Tibial nerve (tissue), 4 donors: ENCODE data around the gene IP6K1. TPM values are rescaled to one million over a fixed set of nuclear protein-coding genes. Genes with fewer than 3 reads are reported as not detected.
A peak's percentile ranks its signal among the peaks of the same experiment; 100 is the strongest.

Source experiments
- DNase-seq, 2 donors: peaks; one replicate each; pipeline ENCODE4 v3.0.0-alpha.2; 2019; ENCODE audit warnings: low spot score in 2 of 2
- H3K27ac ChIP-seq, 4 donors: fragments of 200-600 bp; sonication (generic) in 3 of 4; one replicate each; pipeline ENCODE4 v1.5.1; 2017 to 2019; ENCODE audit warnings: mild to moderate bottlenecking in 1 of 4
- H3K27me3 ChIP-seq, 2 donors: fragments of 200-600 bp; sonication (generic) in 1 of 2; one replicate each; pipeline versions ENCODE4 v1.5.1 to v1.6.0; 2017 to 2019
- H3K36me3 ChIP-seq, 3 donors: fragments of 200-600 bp; sonication (generic); one replicate each; pipeline ENCODE4 v1.5.1; 2018 to 2019
- H3K4me1 ChIP-seq, 4 donors: fragments of 200-600 bp; sonication (generic) in 3 of 4; one replicate each; pipeline ENCODE4 v1.5.1; 2017 to 2019
- H3K4me3 ChIP-seq, 4 donors: fragments of 200-600 bp; sonication (generic) in 3 of 4; one replicate each; pipeline ENCODE4 v1.5.1; 2017 to 2019; ENCODE audit warnings: mild to moderate bottlenecking in 1 of 4, moderate library complexity in 1 of 4
- H3K9me3 ChIP-seq, 4 donors: fragments of 200-600 bp; sonication (generic) in 3 of 4; one replicate each; pipeline ENCODE4 v1.5.1; 2017 to 2019
- CTCF ChIP-seq, 5 experiments: fragments of 200-600 bp in 3 of 5; fragments of 450-650 bp in 2 of 5; sonication (generic) in 3 of 5; IDR thresholded peaks; one replicate each; pipeline ENCODE4 v1.5.1; 2016 to 2019; ENCODE audit warnings: antibody characterized with exemption in 5 of 5, mild to moderate bottlenecking in 3 of 5, moderate library complexity in 2 of 5
- EP300 ChIP-seq, 2 donors: sonication (generic); formaldehyde crosslinking; IDR thresholded peaks; one replicate each; pipeline ENCODE4 v1.6.1; 2017; ENCODE audit warnings: antibody characterized with exemption in 2 of 2, mild to moderate bottlenecking in 1 of 2
- POLR2A ChIP-seq, 2 donors: fragments of 450-650 bp; IDR thresholded peaks; one replicate each; pipeline ENCODE4 v1.6.1; 2017; ENCODE audit warnings: antibody characterized with exemption in 2 of 2, mild to moderate bottlenecking in 2 of 2, moderate library complexity in 2 of 2
- WGBS, 2 donors: methylation state at CpG; one replicate each; pipeline ENCODE4 v1.1.5; 2018; 5-methylcytosine and 5-hydroxymethylcytosine counted together
- total RNA-seq, 4 donors: library from RNA; depleted of rRNA; stranded (reverse); fragments of >200 nt; gene quantifications; one replicate each; pipeline ENCODE4 v1.1.0, GENCODE V29; 2016

IP6K1 gene
- total RNA-seq, 4 donors from 2014 or later, result 43.2 to 77.5 (median 50.7) TPM

- TF ChIP-seq CTCF (IDR thresholded peaks at IDR 0.05), result no peak
- no peak for TF ChIP-seq POLR2A (IDR thresholded peaks at IDR 0.05)
- TF ChIP-seq EP300 (IDR thresholded peaks at IDR 0.05), result no peak
- Histone ChIP-seq H3K4me1 (peaks cover 0 to 26% (median 18%) of the 10 kb centered on the region in 4 donors), H3K4me3 (peak overlapping the region; percentile 33 to 57 (median 51)), H3K27me3 (no peaks in the 10 kb centered on the region), H3K27ac (peak overlapping the region; percentile 52 to 87 (median 83)), H3K36me3 (peaks cover 0 to 41% (median 0%) of the 10 kb centered on the region in 3 donors), H3K9me3 (no peaks in the 10 kb centered on the region)
- 49 to 63% methylated on average over 4 to 7 of the region's 9 CpGs for WGBS, 2 donors
- DNase-seq, result no peak
These were observed 26.7 kb upstream of the IP6K1 start for GRCh38 chr3:49812916-49813496.

GRCh38 chr3:49807431-49808114 is 21.2 kb upstream of the IP6K1 start:
- peak overlapping the region; percentile 4 to 93 (median 90) for H3K27ac ChIP-seq
- peaks cover 0 to 45% (median 0%) of the 10 kb centered on the region in 3 donors for H3K36me3 ChIP-seq
- 74 to 80% methylated on average over 8 to 11 of the region's 13 CpGs for WGBS, 2 donors
- DNase-seq, result no peak
- peaks cover 0 to 56% (median 47%) of the 10 kb centered on the region in 4 donors for H3K4me1 ChIP-seq
- no peaks in the 10 kb centered on the region for H3K27me3 ChIP-seq
- H3K4me3 ChIP-seq, result no peak overlapping the region
- H3K9me3 ChIP-seq, result no peaks in the 10 kb centered on the region
- TF ChIP-seq EP300 (IDR thresholded peaks at IDR 0.05) (no peak), POLR2A (IDR thresholded peaks at IDR 0.05) (no peak), CTCF (IDR thresholded peaks at IDR 0.05) (no peak)

DNA sequence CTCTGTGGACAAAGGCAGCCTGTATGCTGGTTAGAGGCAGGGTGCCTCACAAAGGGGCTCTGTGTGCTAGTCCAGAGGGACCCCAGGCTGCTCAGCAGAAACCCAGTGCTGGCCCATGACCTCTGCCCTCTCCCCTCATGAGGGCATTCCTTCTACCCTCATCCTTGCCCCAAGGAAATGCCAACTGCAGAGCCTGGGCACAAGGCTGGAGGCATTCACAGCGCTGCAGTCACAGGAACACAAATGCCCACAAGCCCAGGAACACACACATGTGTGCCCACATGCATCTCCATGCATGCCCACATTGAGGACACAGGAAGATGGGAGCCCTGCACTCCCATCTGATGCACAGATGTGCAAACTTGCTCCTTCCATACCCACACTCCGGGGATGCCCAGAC is 20.5 kb upstream of the IP6K1 start:
- 40 to 50% methylated on average over 1 to 2 of the region's 2 CpGs for WGBS, 2 donors
- peaks cover 0 to 38% (median 0%) of the 10 kb centered on the region in 3 donors for H3K36me3 ChIP-seq
- peak overlapping the region; percentile 4 to 93 (median 90) for H3K27ac ChIP-seq
- TF ChIP-seq EP300 (IDR thresholded peaks at IDR 0.05), result no peak
- TF ChIP-seq POLR2A (IDR thresholded peaks at IDR 0.05), result no peak
- TF ChIP-seq CTCF (IDR thresholded peaks at IDR 0.05), result no peak
- H3K27me3 ChIP-seq, result no peaks in the 10 kb centered on the region
- no peak for DNase-seq
- no peaks in the 10 kb centered on the region for H3K9me3 ChIP-seq
- peaks cover 0 to 55% (median 44%) of the 10 kb centered on the region in 4 donors for H3K4me1 ChIP-seq
- no peak overlapping the region for H3K4me3 ChIP-seq

DNA sequence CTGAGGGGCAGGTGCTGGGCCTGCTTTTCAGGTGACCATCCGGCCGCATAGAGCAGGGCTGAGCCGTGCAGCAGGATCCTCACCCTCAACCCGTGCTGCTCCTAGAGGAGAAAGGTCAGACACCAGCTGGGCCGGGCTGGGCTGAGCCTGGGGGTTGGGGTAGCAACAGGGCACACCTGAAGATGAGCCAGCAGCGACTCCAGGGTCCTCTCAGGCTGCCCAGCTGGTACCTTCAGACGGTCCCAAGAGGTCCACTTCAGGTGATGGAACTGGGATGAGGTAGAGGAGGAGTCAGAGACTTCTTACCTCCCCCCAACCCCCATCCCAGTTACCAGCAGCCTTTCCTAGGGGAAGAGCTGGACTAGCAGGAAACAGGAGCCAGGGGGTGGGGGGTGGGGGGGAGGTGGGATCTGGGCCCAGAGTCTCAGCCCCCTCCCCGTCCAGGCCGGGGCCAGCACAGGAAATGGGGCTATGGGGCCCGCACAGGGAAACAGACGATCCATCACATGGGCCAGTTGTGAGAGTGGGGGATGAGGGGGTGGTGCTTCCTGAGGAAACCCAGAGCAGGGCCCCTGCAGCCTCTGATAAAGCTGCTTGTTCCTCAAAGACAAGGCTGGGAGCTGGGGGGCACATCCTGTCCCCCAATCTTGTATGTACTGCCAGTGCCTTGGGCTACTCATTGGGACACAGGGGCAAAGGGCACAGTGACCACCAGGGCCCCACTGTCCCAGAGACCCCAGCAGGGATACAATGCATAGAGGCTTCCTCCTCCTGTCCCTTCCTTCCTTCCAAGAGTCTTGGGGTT is 19.8 kb upstream of the IP6K1 start:
- Histone ChIP-seq H3K9me3 (no peaks in the 10 kb centered on the region), H3K36me3 (peaks cover 0 to 30% (median 0%) of the 10 kb centered on the region in 3 donors), H3K4me3 (peak overlapping the region in 1 of 4 donors; percentile 96), H3K4me1 (peaks cover 0 to 55% (median 44%) of the 10 kb centered on the region in 4 donors), H3K27ac (peak overlapping the region; percentile 83 to 93 (median 90)), H3K27me3 (no peaks in the 10 kb centered on the region)
- DNase-seq, result peak in 1 of 2 donors; percentile 21
- no peak for TF ChIP-seq POLR2A (IDR thresholded peaks at IDR 0.05)
- WGBS, 2 donors, result 28 to 37% methylated on average over 10 to 11 of the region's 11 CpGs

DNA sequence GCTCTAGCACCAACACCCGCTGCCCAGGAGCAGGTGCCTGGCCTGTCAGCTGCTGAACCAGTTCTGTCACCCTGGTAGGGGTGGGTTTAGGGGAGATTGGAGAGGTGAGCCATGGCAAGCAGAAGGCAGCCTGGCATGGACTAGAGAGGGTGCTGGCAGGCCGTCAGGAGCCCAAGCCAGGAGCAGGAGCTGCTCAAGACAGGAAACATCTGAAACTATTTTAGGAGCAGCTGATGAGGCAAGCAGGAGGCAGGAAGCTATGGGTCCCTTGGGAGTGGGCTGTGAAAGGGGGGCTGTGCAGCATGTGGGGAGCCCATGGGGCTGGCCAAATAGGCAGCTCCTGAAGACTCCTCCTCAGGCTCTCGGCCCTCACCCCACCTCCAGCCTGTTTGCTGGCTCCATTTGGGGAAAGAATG is 19.0 kb upstream of the IP6K1 start:
- Histone ChIP-seq H3K9me3 (no peaks in the 10 kb centered on the region), H3K4me3 (peak overlapping the region in 1 of 4 donors; percentile 96), H3K4me1 (peaks cover 0 to 55% (median 44%) of the 10 kb centered on the region in 4 donors), H3K27ac (peak overlapping the region; percentile 83 to 93 (median 90)), H3K36me3 (peaks cover 0 to 23% (median 0%) of the 10 kb centered on the region in 3 donors), H3K27me3 (no peaks in the 10 kb centered on the region)
- 36 to 47% methylated on average over 3 of the region's 3 CpGs for WGBS, 2 donors
- TF ChIP-seq CTCF (IDR thresholded peaks at IDR 0.05) (no peak), EP300 (IDR thresholded peaks at IDR 0.05) (peak; percentile 55 to 90)
- DNase-seq, result peak; percentile 79 to 83
